H1 (cell line): ENCODE measurements around the gene COX10.

Experiments
- CBX5 ChIP-seq: fragments of 300-800, 300-1000 bp; sonication (generic); IDR thresholded peaks from 2 replicates; pipeline ENCODE4 v1.7.1; 2016; ENCODE audit warnings: antibody characterized with exemption, low read length, low read depth
- EZH2 ChIP-seq: fragments of 200-600 bp; sonication (generic); IDR thresholded peaks from 2 replicates; pipeline ENCODE4 v1.7.1; 2012; ENCODE audit warnings: low read depth, mild to moderate bottlenecking, moderate library complexity, low read length, inconsistent platforms; ENCODE audit not compliant: severe bottlenecking
- POLR2A ChIP-seq, 2 experiments: IDR thresholded peaks; 1 replicate in 1 of 2; 2 replicates in 1 of 2; pipeline ENCODE4 v1.6.1; 2011; ENCODE audit warnings: low read depth in 2 of 2, low read length in 2 of 2, mild to moderate bottlenecking in 2 of 2; ENCODE audit errors: control extremely low read depth in 1 of 2

- TF ChIP-seq EZH2 (no peak), CBX5 (no peak), POLR2A (IDR thresholded peaks at IDR 0.05; ENCODE audit: control extremely low read depth in 1 of 2, low read depth in 2 of 2, low read length in 2 of 2) (no peak)
Measured at GRCh38 chr17:14050616-14051015, 18.7 kb upstream of the COX10 start.
